Ovary (tissue), 3 donors: ENCODE results near the gene SAMD4A.

Experiments used
- CTCF ChIP-seq, 3 donors: fragments of 450-650 bp in 2 of 3; fragments of 200-600 bp in 1 of 3; IDR thresholded peaks; one replicate each; pipeline versions ENCODE4 v1.5.1 to v1.8.0; 2016 to 2022; ENCODE audit warnings: antibody characterized with exemption in 3 of 3, mild to moderate bottlenecking in 1 of 3
- EP300 ChIP-seq: sonication (generic); formaldehyde crosslinking; IDR thresholded peaks from one replicate; pipeline ENCODE4 v1.6.1; 2017; ENCODE audit warnings: antibody characterized with exemption
- POLR2A ChIP-seq: fragments of 450-650 bp; IDR thresholded peaks from one replicate; pipeline ENCODE4 v1.6.1; 2017; ENCODE audit warnings: antibody characterized with exemption, mild to moderate bottlenecking, moderate library complexity
- donor health status: DM: no; HTN: no; CAD: no.

- no peak for TF ChIP-seq CTCF (IDR thresholded peaks at IDR 0.05)
- no peak for TF ChIP-seq POLR2A
- no peak for TF ChIP-seq EP300
Measured at GRCh38 chr14:54667026-54667744, 100.3 kb downstream of the SAMD4A start.
